ENCODE measurements around the gene PRDX3.

The PRDX3 gene

DNA sequence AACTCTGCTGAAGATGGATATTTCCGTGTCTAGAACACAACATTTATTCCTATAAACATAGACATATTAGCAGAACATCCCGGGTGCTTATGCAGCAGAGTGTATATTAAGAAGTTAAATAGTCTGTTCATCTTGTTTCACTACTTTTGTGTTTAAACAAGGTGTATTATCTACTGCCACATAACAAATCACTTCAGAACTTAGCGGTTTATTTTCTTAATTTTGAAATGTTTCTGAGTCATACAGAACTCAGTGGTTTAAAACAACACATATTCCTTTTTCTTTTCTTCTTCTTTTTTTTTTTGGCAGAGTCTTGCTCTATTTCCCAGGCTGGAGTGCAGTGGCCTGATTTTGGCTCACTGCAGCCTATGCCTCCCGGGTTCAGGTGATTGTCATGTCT lies 48.9 kb downstream of the PRDX3 start:
- Histone ChIP-seq H3K36me3 (peaks cover 38 to 87% (median 68%) of the 10 kb centered on the region in 3 donors), H3K9me3 (no peaks in the 10 kb centered on the region), H3K27ac (no peak overlapping the region), H3K27me3 (no peaks in the 10 kb centered on the region), H3K4me1 (no peaks in the 10 kb centered on the region), H3K4me3 (no peak overlapping the region)
- no peak for TF ChIP-seq CTCF (IDR thresholded peaks at IDR 0.05)
- no peak for DNase-seq
- intact Hi-C loops (cut with DNase I; ENCODE audit: low total_unique reads) = no loop called here

DNA sequence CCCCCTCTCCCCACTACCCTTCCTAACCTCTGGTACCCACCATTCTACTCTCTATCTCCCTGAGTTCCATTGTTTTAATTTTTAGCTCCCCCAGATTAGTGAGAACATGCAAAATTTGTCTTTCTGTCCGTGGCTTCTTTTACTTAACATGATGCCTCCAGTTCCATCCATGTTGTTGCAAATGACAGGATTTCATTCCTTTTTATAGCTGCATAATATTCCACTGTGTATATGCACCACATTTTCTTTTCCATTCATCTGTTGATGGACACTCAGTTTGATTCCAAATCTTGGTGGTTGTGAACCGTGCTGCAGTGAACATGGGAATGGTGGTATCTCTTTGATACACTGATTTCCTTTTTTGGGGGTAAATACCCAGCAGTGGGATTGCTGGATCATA lies 52.7 kb downstream of the PRDX3 start:
- Histone ChIP-seq H3K36me3 (peaks cover 39 to 97% (median 80%) of the 10 kb centered on the region in 3 donors), H3K9me3 (no peaks in the 10 kb centered on the region), H3K4me1 (no peaks in the 10 kb centered on the region), H3K27me3 (no peaks in the 10 kb centered on the region), H3K27ac (no peak overlapping the region), H3K4me3 (no peak overlapping the region)
- DNase-seq = no peak
- no peak for TF ChIP-seq CTCF (IDR thresholded peaks at IDR 0.05)
- intact Hi-C loops (cut with DNase I; ENCODE audit: low total_unique reads) = no loop called here

- H3K4me3 ChIP-seq = no peak overlapping the region
- H3K27ac ChIP-seq = no peak overlapping the region
- intact Hi-C loops (cut with DNase I; ENCODE audit: low total_unique reads) = no loop called here
- H3K36me3 ChIP-seq = peaks cover 46 to 89% (median 72%) of the 10 kb centered on the region in 3 donors
- no peak for TF ChIP-seq CTCF (IDR thresholded peaks at IDR 0.05)
- no peak for DNase-seq
- H3K27me3 ChIP-seq = no peaks in the 10 kb centered on the region
- H3K9me3 ChIP-seq = no peaks in the 10 kb centered on the region
- H3K4me1 ChIP-seq = no peaks in the 10 kb centered on the region
Observed at GRCh38 chr10:119120875-119121274, 57.7 kb downstream of the PRDX3 start.

GRCh38 chr10:119120413-119120867 lies 58.2 kb downstream of the PRDX3 start:
- intact Hi-C loops (cut with DNase I; ENCODE audit: low total_unique reads) = no loop called here
- no peaks in the 10 kb centered on the region for H3K27me3 ChIP-seq
- no peaks in the 10 kb centered on the region for H3K4me1 ChIP-seq
- H3K4me3 ChIP-seq = no peak overlapping the region
- H3K36me3 ChIP-seq = peaks cover 43 to 85% (median 69%) of the 10 kb centered on the region in 3 donors
- no peaks in the 10 kb centered on the region for H3K9me3 ChIP-seq
- no peak for TF ChIP-seq CTCF (IDR thresholded peaks at IDR 0.05)
- H3K27ac ChIP-seq = no peak overlapping the region
- DNase-seq = no peak

GRCh38 chr10:119119400-119119799 lies 59.2 kb downstream of the PRDX3 start:
- Histone ChIP-seq H3K27me3 (no peaks in the 10 kb centered on the region), H3K4me3 (no peak overlapping the region), H3K27ac (no peak overlapping the region), H3K9me3 (no peaks in the 10 kb centered on the region), H3K4me1 (no peaks in the 10 kb centered on the region), H3K36me3 (peaks cover 40 to 80% (median 63%) of the 10 kb centered on the region in 3 donors)
- no peak for DNase-seq
- no peak for TF ChIP-seq CTCF (IDR thresholded peaks at IDR 0.05)
- intact Hi-C loops (cut with DNase I; ENCODE audit: low total_unique reads) = no loop called here

DNA sequence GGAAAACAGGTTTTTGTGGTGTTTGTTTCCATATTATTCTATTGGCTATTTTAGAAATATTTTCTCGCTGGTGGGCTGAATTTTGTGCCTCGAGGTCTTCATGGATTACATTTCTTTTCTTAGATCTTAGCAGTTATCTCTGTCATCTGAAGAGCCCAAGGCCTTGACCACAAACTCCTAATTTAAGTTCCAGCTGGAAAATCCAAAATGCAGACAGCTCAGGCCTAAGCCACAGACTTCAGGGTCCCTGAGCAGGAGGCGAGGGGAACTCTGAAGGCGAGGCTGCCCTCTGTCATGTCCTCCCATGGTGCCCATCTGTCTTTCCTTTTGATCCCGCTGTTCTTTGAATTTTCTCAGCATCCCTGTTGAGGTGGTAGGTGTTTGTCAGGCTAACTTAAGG lies 60.4 kb downstream of the PRDX3 start:
- no peak overlapping the region for H3K4me3 ChIP-seq
- H3K27me3 ChIP-seq = no peaks in the 10 kb centered on the region
- no peak for DNase-seq
- TF ChIP-seq CTCF (IDR thresholded peaks at IDR 0.05) = no peak
- intact Hi-C loops (cut with DNase I; ENCODE audit: low total_unique reads) = no loop called here
- no peak overlapping the region for H3K27ac ChIP-seq
- no peaks in the 10 kb centered on the region for H3K9me3 ChIP-seq
- peaks cover 39 to 80% (median 58%) of the 10 kb centered on the region in 3 donors for H3K36me3 ChIP-seq
- H3K4me1 ChIP-seq = no peaks in the 10 kb centered on the region

Measured in tibial artery (tissue), 4 donors.